Measurements from ENCODE around the gene PAFAH2. TPM values are rescaled to one million over a fixed set of nuclear protein-coding genes. Genes with fewer than 3 reads are reported as not detected.
"Not testable (repeated sequence)": the region's sequence is repeated elsewhere in the genome, so short reads cannot be mapped to it uniquely, and the experiment has no call there.

PAFAH2 gene
- total RNA-seq, 1 donor from 2014 or later = 6.3 TPM

- H3K9me3 Mint-ChIP-seq (ENCODE audit: unreplicated experiment) = peaks cover 2% of the 10 kb centered on the region
- no peak for DNase-seq
- H3K36me3 Mint-ChIP-seq (ENCODE audit: unreplicated experiment) = no peaks in the 10 kb centered on the region
Observed at GRCh38 chr1:25987951-25988350, 9.9 kb downstream of the PAFAH2 start.

DNA sequence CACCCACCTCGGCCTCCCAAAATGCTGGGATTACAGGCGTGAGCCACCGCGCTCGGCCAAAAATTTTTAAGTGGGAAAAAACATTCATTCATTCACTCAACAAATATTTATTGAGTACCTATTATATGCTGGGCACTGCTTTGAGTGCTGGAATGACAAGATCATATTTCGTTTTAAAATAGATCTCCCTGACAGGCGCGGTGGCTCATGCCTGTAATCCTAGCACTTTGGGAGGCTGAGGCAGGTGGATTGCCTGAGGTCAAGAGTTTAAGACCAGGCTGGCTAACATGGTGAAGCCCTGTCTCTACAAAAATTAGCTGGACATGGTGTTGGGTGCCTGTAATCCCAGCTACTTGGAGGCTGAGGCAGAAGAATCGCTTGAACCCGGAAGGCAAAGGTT lies 11.1 kb downstream of the PAFAH2 start:
- not testable (repeated sequence) for DNase-seq; H3K36me3 Mint-ChIP-seq (ENCODE audit: unreplicated experiment); H3K9me3 Mint-ChIP-seq (ENCODE audit: unreplicated experiment); H3K27me3 Mint-ChIP-seq (ENCODE audit: unreplicated experiment); H3K4me3 Mint-ChIP-seq (ENCODE audit: unreplicated experiment); H3K27ac Mint-ChIP-seq (ENCODE audit: unreplicated experiment)
- peaks cover 31% of the 10 kb centered on the region for H3K4me1 Mint-ChIP-seq (ENCODE audit: low read depth, unreplicated experiment)

More at GRCh38 chr1:25987951-25988350, 9.9 kb downstream of the PAFAH2 start:
- Mint-ChIP-seq H3K4me1 (ENCODE audit: low read depth, unreplicated experiment) (peaks cover 34% of the 10 kb centered on the region), H3K27ac (ENCODE audit: unreplicated experiment) (peak overlapping the region; percentile 89), H3K4me3 (ENCODE audit: unreplicated experiment) (peak overlapping the region; percentile 32), H3K27me3 (ENCODE audit: unreplicated experiment) (peaks cover 5% of the 10 kb centered on the region)
- no peak for TF ChIP-seq CTCF (IDR thresholded peaks at IDR 0.05; ENCODE audit: partially characterized antibody, unreplicated experiment)

GRCh38 chr1:25985670-25986069 lies 12.2 kb downstream of the PAFAH2 start:
- Mint-ChIP-seq H3K27me3 (ENCODE audit: unreplicated experiment) (peaks cover 5% of the 10 kb centered on the region), H3K36me3 (ENCODE audit: unreplicated experiment) (no peaks in the 10 kb centered on the region), H3K4me3 (ENCODE audit: unreplicated experiment) (no peak overlapping the region), H3K4me1 (ENCODE audit: low read depth, unreplicated experiment) (peaks cover 27% of the 10 kb centered on the region), H3K27ac (ENCODE audit: unreplicated experiment) (no peak overlapping the region), H3K9me3 (ENCODE audit: unreplicated experiment) (peaks cover 2% of the 10 kb centered on the region)
- no peak for DNase-seq
- TF ChIP-seq CTCF (IDR thresholded peaks at IDR 0.05; ENCODE audit: partially characterized antibody, unreplicated experiment) = no peak

- Mint-ChIP-seq H3K36me3 (ENCODE audit: unreplicated experiment) (no peaks in the 10 kb centered on the region), H3K27ac (ENCODE audit: unreplicated experiment) (no peak overlapping the region), H3K27me3 (ENCODE audit: unreplicated experiment) (peaks cover 5% of the 10 kb centered on the region), H3K9me3 (ENCODE audit: unreplicated experiment) (peaks cover 2% of the 10 kb centered on the region), H3K4me3 (ENCODE audit: unreplicated experiment) (no peak overlapping the region), H3K4me1 (ENCODE audit: low read depth, unreplicated experiment) (peaks cover 23% of the 10 kb centered on the region)
- DNase-seq = no peak
- TF ChIP-seq CTCF (IDR thresholded peaks at IDR 0.05; ENCODE audit: partially characterized antibody, unreplicated experiment) = no peak
Observed at GRCh38 chr1:25985171-25985570, 12.7 kb downstream of the PAFAH2 start.

DNA sequence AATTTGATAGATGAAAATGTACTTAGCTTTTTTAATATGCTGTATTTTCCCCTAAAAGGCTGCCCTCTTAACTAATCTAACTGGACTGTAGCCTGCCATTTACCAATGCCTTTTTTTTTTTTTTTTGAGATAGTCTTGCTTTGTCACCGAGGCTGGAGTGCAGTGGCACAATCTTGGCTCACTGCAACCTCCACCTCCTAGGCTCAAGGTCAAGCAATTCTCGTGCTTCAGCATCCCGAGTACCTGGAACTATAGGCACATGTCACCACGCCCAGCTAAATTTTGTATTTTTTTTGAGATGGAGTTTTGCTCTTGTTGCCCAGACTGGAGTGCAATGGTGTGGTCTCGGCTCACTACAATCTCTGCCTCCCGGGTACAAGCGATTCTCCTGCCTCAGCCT lies 18.7 kb downstream of the PAFAH2 start:
- no peak for DNase-seq
- H3K4me3 Mint-ChIP-seq (ENCODE audit: unreplicated experiment) = no peak overlapping the region
- no peaks in the 10 kb centered on the region for H3K4me1 Mint-ChIP-seq (ENCODE audit: low read depth, unreplicated experiment)
- no peaks in the 10 kb centered on the region for H3K9me3 Mint-ChIP-seq (ENCODE audit: unreplicated experiment)
- TF ChIP-seq CTCF (IDR thresholded peaks at IDR 0.05; ENCODE audit: partially characterized antibody, unreplicated experiment) = no peak
- no peak overlapping the region for H3K27ac Mint-ChIP-seq (ENCODE audit: unreplicated experiment)
- H3K27me3 Mint-ChIP-seq (ENCODE audit: unreplicated experiment) = no peaks in the 10 kb centered on the region
- H3K36me3 Mint-ChIP-seq (ENCODE audit: unreplicated experiment) = no peaks in the 10 kb centered on the region

DNA sequence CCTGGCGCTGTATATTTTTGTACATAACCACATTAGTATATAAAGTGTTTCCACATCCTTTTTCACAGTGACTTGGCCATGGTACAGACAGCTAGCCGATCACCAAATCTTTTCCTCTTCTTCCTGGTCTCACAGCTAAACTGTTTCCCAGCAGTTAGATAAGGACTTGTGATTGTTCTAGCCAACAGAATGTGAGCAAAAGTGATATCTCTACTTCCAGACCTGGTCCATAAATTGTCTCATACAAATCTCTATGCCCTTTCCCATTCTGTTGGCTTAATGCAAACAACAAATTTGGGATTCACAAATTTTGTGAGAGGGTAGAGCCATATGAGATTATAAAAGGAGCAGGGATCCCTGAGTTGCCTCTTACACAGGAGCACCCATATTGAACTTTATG lies 19.5 kb downstream of the PAFAH2 start:
- no peaks in the 10 kb centered on the region for H3K4me1 Mint-ChIP-seq (ENCODE audit: low read depth, unreplicated experiment)

More for the DNA sequence above, 19.5 kb downstream of the PAFAH2 start:
- H3K27me3 Mint-ChIP-seq (ENCODE audit: unreplicated experiment) = no peaks in the 10 kb centered on the region
- no peaks in the 10 kb centered on the region for H3K36me3 Mint-ChIP-seq (ENCODE audit: unreplicated experiment)
- TF ChIP-seq CTCF (IDR thresholded peaks at IDR 0.05; ENCODE audit: partially characterized antibody, unreplicated experiment) = no peak
- DNase-seq = no peak
- no peak overlapping the region for H3K27ac Mint-ChIP-seq (ENCODE audit: unreplicated experiment)
- no peak overlapping the region for H3K4me3 Mint-ChIP-seq (ENCODE audit: unreplicated experiment)
- H3K9me3 Mint-ChIP-seq (ENCODE audit: unreplicated experiment) = peaks cover 2% of the 10 kb centered on the region

All from glutamatergic neuron (in vitro differentiated cells).